Measurements from ENCODE around the gene PNLIPRP3. TPM values are rescaled to one million over a fixed set of nuclear protein-coding genes. Genes with fewer than 3 reads are reported as not detected.

The PNLIPRP3 gene
- total RNA-seq, 1 experiment from 2014 or later, result not detected

- no peak overlapping the region for H3K4me2 ChIP-seq (ENCODE audit: insufficient read depth, insufficient read length, low read length)
- H4K8ac ChIP-seq (replicated peaks; ENCODE audit: insufficient read length, low read depth, low read length), result no peak overlapping the region
- no peak overlapping the region for H2AFZ ChIP-seq (ENCODE audit: low read length)
- no peaks in the 10 kb centered on the region for H3K79me1 ChIP-seq (ENCODE audit: insufficient read depth, low read depth, low read length, poor library complexity, severe bottlenecking)
- no peak overlapping the region for H2BK5ac ChIP-seq (ENCODE audit: insufficient read length, low read length)
- H3K4me1 ChIP-seq (ENCODE audit: insufficient read depth, low read length), result no peaks in the 10 kb centered on the region
- H3K18ac ChIP-seq (ENCODE audit: insufficient read length, low read depth, low read length), result no peak overlapping the region
- H4K91ac ChIP-seq (ENCODE audit: insufficient read length, low read depth, low read length), result no peak overlapping the region
- H2BK12ac ChIP-seq (ENCODE audit: insufficient read length, low read depth, low read length), result no peak overlapping the region
- no CpG with 5 or more reads among the region's 5 CpGs for WGBS (ENCODE audit: extremely low coverage, insufficient read length, low lambda C conversion rate)
- no peak overlapping the region for H3K4ac ChIP-seq (ENCODE audit: low read depth, low read length)
- H3K4me3 Mint-ChIP-seq, result no peak overlapping the region
- H3K23me2 ChIP-seq (ENCODE audit: insufficient read length, low read depth, low read length, poor library complexity, severe bottlenecking), result no peaks in the 10 kb centered on the region
- no peak overlapping the region for H3K27ac ChIP-seq (ENCODE audit: insufficient read length, low read depth, low read length)
- H3K4me1 Mint-ChIP-seq, result no peaks in the 10 kb centered on the region
- no peaks in the 10 kb centered on the region for H3K9me3 ChIP-seq (ENCODE audit: control insufficient read depth, low read depth, low read length)
- H3K9ac ChIP-seq (ENCODE audit: extremely low read depth, insufficient read length, low read length), result no peak overlapping the region
- H3K27me3 Mint-ChIP-seq (ENCODE audit: low read depth), result no peaks in the 10 kb centered on the region; the same call in 1 of the 2 replicates
- H3K9me3 Mint-ChIP-seq, result no peaks in the 10 kb centered on the region
- no peaks in the 10 kb centered on the region for H3K79me2 ChIP-seq (ENCODE audit: insufficient read depth, low read length)
- H2BK20ac ChIP-seq (ENCODE audit: low read depth, low read length, poor library complexity, severe bottlenecking), result no peak overlapping the region
- TF ChIP-seq CTCF (conservative IDR thresholded peaks at IDR 0.05), result no peak
- H3K23ac ChIP-seq (ENCODE audit: insufficient read length, low read depth, low read length), result no peak overlapping the region
- no peak for DNase-seq
- H3K14ac ChIP-seq (ENCODE audit: insufficient read depth, low read length), result no peak overlapping the region
- no peaks in the 10 kb centered on the region for H4K20me1 ChIP-seq (ENCODE audit: control insufficient read depth, insufficient read depth, insufficient read length)
- no peak overlapping the region for H2BK15ac ChIP-seq (ENCODE audit: low read depth, low read length)
- H3K27me3 ChIP-seq (ENCODE audit: insufficient read depth, low read length), result no peaks in the 10 kb centered on the region
- H4K5ac ChIP-seq (ENCODE audit: insufficient read length, low read depth, low read length), result no peak overlapping the region
- H3T11ph ChIP-seq (ENCODE audit: low read length), result no peak overlapping the region
- no peak overlapping the region for H2AK5ac ChIP-seq (ENCODE audit: insufficient read length, low read length)
- H3K27ac Mint-ChIP-seq, result no peak overlapping the region
- H3K36me3 Mint-ChIP-seq (ENCODE audit: insufficient read depth in 1 of 3, low read depth in 3 of 3), result no peaks in the 10 kb centered on the region
- no peak overlapping the region for H2BK120ac ChIP-seq (ENCODE audit: low read depth, low read length, poor library complexity, severe bottlenecking)
- H3K56ac ChIP-seq (ENCODE audit: insufficient read length, low read depth, low read length), result no peak overlapping the region
Measured at GRCh38 chr10:116440330-116441030, 12.8 kb downstream of the PNLIPRP3 start.
